Mucosa of rectum (tissue), 2 donors: Measurements from ENCODE around the gene LIPF.
A peak's percentile ranks its signal among the peaks of the same experiment; 100 is the strongest.

ENCODE experiments used
- H3K27ac ChIP-seq, 2 donors: one replicate each; pipeline ENCODE4 v1.7.0; 2013; ENCODE audit warnings: inconsistent platforms in 2 of 2, low read depth in 2 of 2, low read length in 2 of 2
- H3K27me3 ChIP-seq, 2 donors: one replicate each; pipeline ENCODE4 v1.7.0; 2013; ENCODE audit warnings: low read length in 2 of 2; ENCODE audit not compliant: control insufficient read depth in 2 of 2, insufficient read depth in 2 of 2
- H3K36me3 ChIP-seq, 2 donors: one replicate each; pipeline ENCODE4 v1.7.0; 2013; ENCODE audit warnings: low read length in 2 of 2; ENCODE audit not compliant: control insufficient read depth in 2 of 2, insufficient read depth in 2 of 2
- H3K4me1 ChIP-seq, 2 donors: one replicate each; pipeline ENCODE4 v1.7.0; 2013; ENCODE audit warnings: low read length in 2 of 2, mild to moderate bottlenecking in 1 of 2; ENCODE audit not compliant: control insufficient read depth in 2 of 2, insufficient read depth in 2 of 2
- H3K4me3 ChIP-seq, 2 donors: one replicate each; pipeline ENCODE4 v1.7.0; 2013; ENCODE audit warnings: low read length in 2 of 2
- H3K9ac ChIP-seq, 2 donors: one replicate each; pipeline ENCODE4 v1.7.0; 2013; ENCODE audit warnings: low read length in 2 of 2, low read depth in 1 of 2, mild to moderate bottlenecking in 1 of 2
- H3K9me3 ChIP-seq, 2 donors: one replicate each; pipeline ENCODE4 v1.7.0; 2013; ENCODE audit warnings: low read length in 2 of 2; ENCODE audit not compliant: control insufficient read depth in 2 of 2
- donor health status: healthy.
- donor health status: Normal muscosa, but diverticular disease.

Gene LIPF

GRCh38 chr10:88670497-88670896, 6.3 kb downstream of the LIPF start:
- H3K4me1 ChIP-seq: no peaks in the 10 kb centered on the region
- no peak overlapping the region for H3K27ac ChIP-seq

GRCh38 chr10:88672041-88672440, 7.8 kb downstream of the LIPF start:
- Histone ChIP-seq H3K27me3 (no peaks in the 10 kb centered on the region), H3K9ac (no peak overlapping the region), H3K4me3 (no peak overlapping the region), H3K4me1 (no peaks in the 10 kb centered on the region), H3K36me3 (no peaks in the 10 kb centered on the region), H3K27ac (no peak overlapping the region), H3K9me3 (no peaks in the 10 kb centered on the region)

More at GRCh38 chr10:88670497-88670896, 6.3 kb downstream of the LIPF start:
- Histone ChIP-seq H3K36me3 (no peaks in the 10 kb centered on the region), H3K9me3 (no peaks in the 10 kb centered on the region), H3K9ac (no peak overlapping the region), H3K27me3 (no peaks in the 10 kb centered on the region), H3K4me3 (no peak overlapping the region)

- H3K27ac ChIP-seq: no peak overlapping the region
- no peak overlapping the region for H3K4me3 ChIP-seq
- no peak overlapping the region for H3K9ac ChIP-seq
These were observed 12.2 kb downstream of the LIPF start for GRCh38 chr10:88676283-88677060.

GRCh38 chr10:88680958-88681357, 16.7 kb downstream of the LIPF start:
- Histone ChIP-seq H3K4me3 (no peak overlapping the region), H3K9me3 (no peaks in the 10 kb centered on the region), H3K27ac (no peak overlapping the region), H3K9ac (no peak overlapping the region), H3K4me1 (no peaks in the 10 kb centered on the region), H3K36me3 (no peaks in the 10 kb centered on the region), H3K27me3 (no peaks in the 10 kb centered on the region)

More at GRCh38 chr10:88676283-88677060, 12.2 kb downstream of the LIPF start:
- no peaks in the 10 kb centered on the region for H3K4me1 ChIP-seq
- no peaks in the 10 kb centered on the region for H3K27me3 ChIP-seq
- H3K9me3 ChIP-seq: no peaks in the 10 kb centered on the region
- no peaks in the 10 kb centered on the region for H3K36me3 ChIP-seq

DNA sequence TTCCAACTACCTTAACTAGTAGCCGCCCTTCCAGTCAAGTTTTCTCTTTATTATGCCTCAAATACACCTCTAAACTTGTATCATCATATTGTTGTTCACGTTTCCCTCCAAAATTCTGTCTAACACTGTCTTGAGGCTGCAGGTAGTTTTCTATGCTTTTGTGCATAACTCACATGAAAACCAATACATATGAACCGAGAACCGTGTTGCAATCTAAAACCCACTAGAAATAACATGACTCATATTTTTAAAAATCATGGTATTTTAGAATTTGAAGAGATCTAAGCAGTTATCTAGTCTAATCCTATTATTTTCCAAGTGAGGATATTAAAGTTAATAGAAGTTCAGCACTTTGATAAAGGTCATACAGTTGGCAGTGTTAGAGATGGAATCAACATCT, 18.2 kb downstream of the LIPF start:
- no peaks in the 10 kb centered on the region for H3K36me3 ChIP-seq
- H3K27ac ChIP-seq: no peak overlapping the region
- H3K9me3 ChIP-seq: no peaks in the 10 kb centered on the region
- H3K9ac ChIP-seq: no peak overlapping the region
- H3K27me3 ChIP-seq: no peaks in the 10 kb centered on the region
- H3K4me3 ChIP-seq: no peak overlapping the region
- no peaks in the 10 kb centered on the region for H3K4me1 ChIP-seq

DNA sequence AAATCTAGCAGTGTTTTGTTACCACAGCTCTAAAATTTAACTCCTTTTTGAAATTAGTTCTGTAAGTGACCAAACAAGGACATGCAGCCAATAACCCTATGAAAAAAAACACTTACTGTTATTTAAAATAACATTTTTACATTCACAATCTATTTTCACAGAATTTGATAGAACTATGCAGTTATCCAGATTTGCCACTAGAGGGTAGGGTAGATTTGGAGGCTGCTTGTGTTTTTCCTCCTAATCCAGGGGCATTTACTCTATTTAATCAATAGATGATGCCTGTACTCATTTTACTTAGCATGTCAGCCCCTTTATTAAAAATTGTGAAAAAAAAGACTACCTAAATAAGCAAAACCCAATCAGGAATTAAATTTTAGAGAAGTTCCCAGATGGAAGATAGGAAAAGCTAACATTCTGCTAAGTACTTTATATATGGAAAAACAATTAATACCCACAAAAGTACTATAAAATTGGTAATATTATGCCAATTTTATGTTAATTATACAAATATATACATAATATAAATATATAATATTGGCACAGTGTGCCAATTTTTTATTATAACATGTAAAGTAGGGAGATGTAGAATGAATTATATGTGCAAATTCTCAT, 23.7 kb downstream of the LIPF start:
- Histone ChIP-seq H3K27me3 (no peaks in the 10 kb centered on the region), H3K27ac (no peak overlapping the region), H3K4me3 (no peak overlapping the region), H3K4me1 (no peaks in the 10 kb centered on the region), H3K9me3 (no peaks in the 10 kb centered on the region), H3K36me3 (no peaks in the 10 kb centered on the region), H3K9ac (no peak overlapping the region)

GRCh38 chr10:88689366-88689765, 25.1 kb downstream of the LIPF start:
- Histone ChIP-seq H3K4me1 (no peaks in the 10 kb centered on the region), H3K4me3 (no peak overlapping the region), H3K36me3 (no peaks in the 10 kb centered on the region), H3K9me3 (no peaks in the 10 kb centered on the region), H3K9ac (no peak overlapping the region), H3K27me3 (no peaks in the 10 kb centered on the region), H3K27ac (no peak overlapping the region)

GRCh38 chr10:88693392-88694020, 29.3 kb downstream of the LIPF start:
- H3K36me3 ChIP-seq: no peaks in the 10 kb centered on the region
- no peaks in the 10 kb centered on the region for H3K9me3 ChIP-seq
- no peak overlapping the region for H3K9ac ChIP-seq
- H3K4me1 ChIP-seq: no peaks in the 10 kb centered on the region
- H3K27me3 ChIP-seq: no peaks in the 10 kb centered on the region
- no peak overlapping the region for H3K27ac ChIP-seq
- no peak overlapping the region for H3K4me3 ChIP-seq

GRCh38 chr10:88702848-88703597, 38.8 kb downstream of the LIPF start:
- Histone ChIP-seq H3K9me3 (no peaks in the 10 kb centered on the region), H3K4me1 (peaks cover 0 to 3% of the 10 kb centered on the region in 2 donors), H3K36me3 (no peaks in the 10 kb centered on the region), H3K27ac (peak overlapping the region in 1 of 2 donors; percentile 9), H3K27me3 (no peaks in the 10 kb centered on the region), H3K4me3 (no peak overlapping the region), H3K9ac (no peak overlapping the region)

- no peaks in the 10 kb centered on the region for H3K27me3 ChIP-seq
- H3K36me3 ChIP-seq: no peaks in the 10 kb centered on the region
- no peak within 1 kb of the TSS for H3K9ac ChIP-seq
- no peaks in the 10 kb centered on the region for H3K9me3 ChIP-seq
- H3K4me3 ChIP-seq: no peak within 1 kb of the TSS
- peaks cover 0 to 3% of the 10 kb centered on the region in 2 donors for H3K4me1 ChIP-seq
- no peak within 1 kb of the TSS for H3K27ac ChIP-seq
These were observed 41.7 kb downstream of the LIPF start, which contains the start of gene LIPK for GRCh38 chr10:88705958-88706357. LIPK (plus strand) TSS chr10:88706249; CDS start chr10:88724544, 18,295 bp downstream.
